NCI-H2227 (cell line): ENCODE measurements around the gene MED16.

Source experiments
- DNase-seq: peaks from one replicate; lab custom pipeline; 2025; ENCODE audit not compliant: unreplicated experiment; lab: John Stamatoyannopoulos, UW

MED16 gene

GRCh38 chr19:872266-872951, 20.6 kb downstream of the MED16 start:
- peak; percentile 51 for DNase-seq

- peak; percentile 16 for DNase-seq
Measured at GRCh38 chr19:871446-872265, 21.3 kb downstream of the MED16 start.

GRCh38 chr19:870963-871401, 22.0 kb downstream of the MED16 start:
- DNase-seq = no peak

GRCh38 chr19:870314-870713, 22.7 kb downstream of the MED16 start:
- DNase-seq = no peak

- no peak for DNase-seq
Measured at GRCh38 chr19:869245-870177, 23.5 kb downstream of the MED16 start.

- no peak for DNase-seq
Measured at GRCh38 chr19:868458-869244, 24.3 kb downstream of the MED16 start.

- no peak for DNase-seq
Measured at GRCh38 chr19:867855-868457, 25.0 kb downstream of the MED16 start.

- DNase-seq = no peak
Measured at GRCh38 chr19:867301-867793, 25.6 kb downstream of the MED16 start.

- no peak for DNase-seq
Measured at GRCh38 chr19:866769-867300, 26.2 kb downstream of the MED16 start.

- no peak for DNase-seq
Measured at GRCh38 chr19:863315-863620, 29.7 kb downstream of the MED16 start.

GRCh38 chr19:862581-863314, 30.2 kb downstream of the MED16 start:
- no peak for DNase-seq

- DNase-seq = no peak
Measured at GRCh38 chr19:861756-862580, 31.0 kb downstream of the MED16 start.

GRCh38 chr19:861141-861755, 31.7 kb downstream of the MED16 start:
- no peak for DNase-seq

GRCh38 chr19:858868-859843, 33.8 kb downstream of the MED16 start, which contains the start of gene CFD:
CFD (plus strand) TSS chr19:859664; CDS start chr19:859690, 26 bp downstream.
- no peak for DNase-seq

- no peak for DNase-seq
Measured at GRCh38 chr19:858284-858683, 34.7 kb downstream of the MED16 start.

- no peak for DNase-seq
Measured at GRCh38 chr19:855566-856120, 37.3 kb downstream of the MED16 start.
